GM18498 (cell line): ENCODE results near the gene GIGYF2.
"Not testable (repeated sequence)": the region's sequence is repeated elsewhere in the genome, so short reads cannot be mapped to it uniquely, and the experiment has no call there.

Experiments used
- ATAC-seq: cut with Tn5 transposase; IDR thresholded peaks from one replicate; pipeline ENCODE4 v1.9.1; 2021; ENCODE audit warnings: mild to moderate bottlenecking, moderate library complexity; ENCODE audit not compliant: unreplicated experiment

GIGYF2 gene, protein sequence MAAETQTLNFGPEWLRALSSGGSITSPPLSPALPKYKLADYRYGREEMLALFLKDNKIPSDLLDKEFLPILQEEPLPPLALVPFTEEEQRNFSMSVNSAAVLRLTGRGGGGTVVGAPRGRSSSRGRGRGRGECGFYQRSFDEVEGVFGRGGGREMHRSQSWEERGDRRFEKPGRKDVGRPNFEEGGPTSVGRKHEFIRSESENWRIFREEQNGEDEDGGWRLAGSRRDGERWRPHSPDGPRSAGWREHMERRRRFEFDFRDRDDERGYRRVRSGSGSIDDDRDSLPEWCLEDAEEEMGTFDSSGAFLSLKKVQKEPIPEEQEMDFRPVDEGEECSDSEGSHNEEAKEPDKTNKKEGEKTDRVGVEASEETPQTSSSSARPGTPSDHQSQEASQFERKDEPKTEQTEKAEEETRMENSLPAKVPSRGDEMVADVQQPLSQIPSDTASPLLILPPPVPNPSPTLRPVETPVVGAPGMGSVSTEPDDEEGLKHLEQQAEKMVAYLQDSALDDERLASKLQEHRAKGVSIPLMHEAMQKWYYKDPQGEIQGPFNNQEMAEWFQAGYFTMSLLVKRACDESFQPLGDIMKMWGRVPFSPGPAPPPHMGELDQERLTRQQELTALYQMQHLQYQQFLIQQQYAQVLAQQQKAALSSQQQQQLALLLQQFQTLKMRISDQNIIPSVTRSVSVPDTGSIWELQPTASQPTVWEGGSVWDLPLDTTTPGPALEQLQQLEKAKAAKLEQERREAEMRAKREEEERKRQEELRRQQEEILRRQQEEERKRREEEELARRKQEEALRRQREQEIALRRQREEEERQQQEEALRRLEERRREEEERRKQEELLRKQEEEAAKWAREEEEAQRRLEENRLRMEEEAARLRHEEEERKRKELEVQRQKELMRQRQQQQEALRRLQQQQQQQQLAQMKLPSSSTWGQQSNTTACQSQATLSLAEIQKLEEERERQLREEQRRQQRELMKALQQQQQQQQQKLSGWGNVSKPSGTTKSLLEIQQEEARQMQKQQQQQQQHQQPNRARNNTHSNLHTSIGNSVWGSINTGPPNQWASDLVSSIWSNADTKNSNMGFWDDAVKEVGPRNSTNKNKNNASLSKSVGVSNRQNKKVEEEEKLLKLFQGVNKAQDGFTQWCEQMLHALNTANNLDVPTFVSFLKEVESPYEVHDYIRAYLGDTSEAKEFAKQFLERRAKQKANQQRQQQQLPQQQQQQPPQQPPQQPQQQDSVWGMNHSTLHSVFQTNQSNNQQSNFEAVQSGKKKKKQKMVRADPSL (N-terminal part only)

DNA sequence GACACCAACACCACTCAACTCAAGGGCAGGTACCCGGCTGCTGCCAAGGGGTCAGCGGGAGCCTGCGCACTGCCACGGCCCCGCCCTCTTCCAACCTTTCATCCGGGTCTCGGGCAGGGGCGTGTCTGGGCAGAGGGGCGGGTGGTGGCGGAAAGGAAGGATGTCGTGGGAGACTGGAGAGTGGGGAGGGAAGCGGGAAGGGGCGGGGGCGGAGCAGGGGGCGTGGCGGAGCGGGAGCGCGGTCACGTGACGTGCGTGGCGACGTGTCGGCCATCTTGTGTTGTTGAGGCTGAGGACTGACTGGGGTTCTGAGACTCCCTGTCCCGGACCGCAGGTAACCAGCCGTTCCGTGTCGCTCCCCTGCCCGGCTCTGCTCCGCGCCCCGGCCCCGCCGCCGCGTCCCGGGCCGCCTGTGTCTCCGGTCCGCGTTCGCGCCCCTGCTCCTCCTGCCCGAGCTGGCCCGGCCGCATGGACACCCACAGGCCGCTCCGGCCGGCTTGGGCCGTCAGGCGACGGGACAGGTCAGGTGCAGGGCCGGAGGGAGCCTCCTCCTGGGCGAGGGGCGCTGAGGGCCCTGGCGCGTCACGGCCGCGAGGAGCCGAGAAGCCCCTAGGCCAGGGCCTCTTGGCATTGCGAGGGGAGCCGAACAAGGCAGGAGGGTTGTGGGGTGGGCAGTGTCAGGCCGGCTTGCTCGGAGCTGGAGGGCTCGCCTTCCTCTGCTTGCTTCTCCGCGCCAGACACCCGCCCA, at the start of gene GIGYF2:
TSS of gene GIGYF2 (plus strand) at position 273 of the 748 bp plus-strand sequence. CDS start 37,867 bp downstream, outside the sequence.
- ATAC-seq, result peak; percentile 81

DNA sequence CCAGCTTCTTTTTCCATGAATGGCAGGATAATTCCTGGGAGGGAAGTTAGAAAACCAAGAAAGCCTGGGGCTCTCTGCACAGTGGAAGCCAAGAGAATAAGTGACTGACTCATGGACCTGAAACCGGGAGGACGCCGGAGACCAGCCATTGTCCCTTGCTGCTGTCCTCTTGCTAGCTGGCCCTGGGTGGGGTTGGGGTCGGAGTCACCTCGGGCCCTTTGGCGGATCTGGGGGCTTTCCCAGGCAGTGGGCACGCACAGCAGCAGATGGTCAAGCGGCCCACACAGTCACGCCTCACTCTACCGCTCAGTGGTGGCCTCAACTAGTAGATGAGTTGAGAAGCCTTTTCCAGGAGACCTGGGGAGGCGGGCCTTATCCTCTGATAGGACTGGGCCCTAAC, 48.1 kb upstream of the GIGYF2 start:
- no peak for ATAC-seq

DNA sequence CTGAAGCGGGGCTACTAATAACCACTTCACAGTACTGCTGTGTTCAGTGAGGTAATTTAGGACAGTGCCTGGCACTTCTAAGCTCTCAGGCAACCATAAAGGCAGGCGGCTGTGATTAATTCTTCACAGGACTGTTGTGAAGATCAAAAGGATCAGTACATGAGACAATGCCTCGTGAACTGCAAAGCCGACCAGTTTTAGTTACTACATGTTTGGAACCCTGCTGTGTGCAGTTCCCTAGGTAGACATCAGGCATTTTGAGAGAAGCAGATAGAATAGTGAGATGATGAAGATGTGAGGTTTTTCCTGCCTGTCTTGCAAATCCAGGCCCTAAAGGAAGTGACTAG, 44.7 kb upstream of the GIGYF2 start:
- no peak for ATAC-seq

DNA sequence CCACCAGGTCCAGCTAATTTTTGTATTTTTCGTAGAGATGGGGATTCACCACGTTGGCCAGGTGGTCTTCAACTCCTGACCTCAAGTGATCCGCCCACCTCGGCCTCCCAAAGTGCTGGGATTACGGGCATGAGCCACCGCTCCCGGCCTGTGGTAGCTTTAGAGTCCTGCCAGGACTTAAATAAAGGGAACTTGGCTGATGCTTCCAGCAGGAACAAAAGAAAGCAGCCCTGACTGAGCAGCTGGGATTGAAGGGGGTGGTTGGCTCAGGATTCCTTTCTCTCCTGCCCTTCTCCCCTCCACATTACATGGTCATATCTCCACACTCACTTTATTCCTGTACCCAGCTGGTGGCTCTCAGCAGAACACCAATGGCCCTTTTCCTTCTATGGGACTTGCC, 43.7 kb upstream of the GIGYF2 start:
- ATAC-seq, result no peak

DNA sequence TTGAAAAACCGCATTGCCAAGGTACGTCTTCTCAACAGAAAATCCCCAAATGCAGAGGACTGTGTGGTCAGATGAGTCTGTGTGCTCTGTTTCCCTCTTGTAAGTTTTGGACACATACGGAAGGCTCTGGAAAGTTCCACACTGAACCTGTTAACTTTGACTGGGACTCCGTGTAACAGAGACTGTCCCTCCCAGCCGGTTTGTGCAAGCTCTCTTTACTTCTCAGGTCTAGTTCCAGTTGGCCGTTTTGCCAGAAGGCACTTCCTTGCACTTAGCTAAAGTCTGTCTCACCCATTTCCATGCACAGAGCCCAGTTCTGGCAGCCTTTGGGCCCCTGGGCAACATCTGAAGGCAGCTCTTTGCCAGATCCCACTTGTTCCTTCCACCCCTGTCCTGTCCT, 41.7 kb upstream of the GIGYF2 start:
- ATAC-seq, result no peak

DNA sequence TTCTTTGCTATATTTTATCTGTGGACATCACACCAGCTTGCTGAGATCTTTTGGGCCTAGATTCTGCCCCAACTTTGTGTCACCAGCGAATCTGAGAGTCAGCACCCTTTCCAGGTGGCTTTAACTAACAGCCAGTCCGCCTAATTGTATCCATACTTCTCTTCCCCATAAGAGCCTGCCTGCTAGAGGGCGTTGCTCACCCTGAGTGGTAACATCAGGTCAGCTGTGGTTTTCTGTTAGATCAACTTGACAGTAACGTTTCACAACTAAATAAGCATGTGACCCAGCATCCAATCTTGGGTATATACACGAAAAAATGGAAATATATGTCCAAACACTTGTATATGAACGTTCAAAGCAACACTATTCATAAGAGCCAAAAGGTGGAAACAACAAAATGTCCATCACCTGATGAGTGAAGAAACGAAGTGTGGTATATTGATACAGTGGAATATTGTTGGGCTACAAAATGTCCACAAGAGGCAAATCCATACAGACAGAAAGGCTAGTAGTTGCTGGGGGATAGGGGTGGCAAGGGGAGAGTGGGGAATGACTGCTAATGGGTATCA, 38.8 kb upstream of the GIGYF2 start:
- ATAC-seq, result no peak

DNA sequence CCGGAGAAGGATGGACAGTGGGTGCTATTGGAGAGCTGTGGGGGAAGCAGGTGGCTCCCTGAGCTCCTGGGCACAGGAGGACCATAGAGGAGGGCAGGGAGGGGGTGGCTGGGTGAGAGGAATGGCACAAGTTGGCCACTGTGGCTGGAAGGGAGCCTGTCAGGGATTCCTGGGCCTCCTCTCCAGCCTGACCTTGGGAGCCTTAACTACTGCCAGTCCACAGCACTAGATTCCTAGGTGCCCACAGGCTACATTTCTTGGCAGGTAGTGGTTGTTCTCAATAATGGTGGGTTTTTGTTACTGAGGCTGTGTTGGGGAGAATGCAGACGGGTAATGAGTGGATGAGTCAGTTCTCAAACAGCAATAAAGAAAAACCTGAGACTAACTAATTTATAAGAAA, 37.8 kb upstream of the GIGYF2 start:
- ATAC-seq, result no peak

DNA sequence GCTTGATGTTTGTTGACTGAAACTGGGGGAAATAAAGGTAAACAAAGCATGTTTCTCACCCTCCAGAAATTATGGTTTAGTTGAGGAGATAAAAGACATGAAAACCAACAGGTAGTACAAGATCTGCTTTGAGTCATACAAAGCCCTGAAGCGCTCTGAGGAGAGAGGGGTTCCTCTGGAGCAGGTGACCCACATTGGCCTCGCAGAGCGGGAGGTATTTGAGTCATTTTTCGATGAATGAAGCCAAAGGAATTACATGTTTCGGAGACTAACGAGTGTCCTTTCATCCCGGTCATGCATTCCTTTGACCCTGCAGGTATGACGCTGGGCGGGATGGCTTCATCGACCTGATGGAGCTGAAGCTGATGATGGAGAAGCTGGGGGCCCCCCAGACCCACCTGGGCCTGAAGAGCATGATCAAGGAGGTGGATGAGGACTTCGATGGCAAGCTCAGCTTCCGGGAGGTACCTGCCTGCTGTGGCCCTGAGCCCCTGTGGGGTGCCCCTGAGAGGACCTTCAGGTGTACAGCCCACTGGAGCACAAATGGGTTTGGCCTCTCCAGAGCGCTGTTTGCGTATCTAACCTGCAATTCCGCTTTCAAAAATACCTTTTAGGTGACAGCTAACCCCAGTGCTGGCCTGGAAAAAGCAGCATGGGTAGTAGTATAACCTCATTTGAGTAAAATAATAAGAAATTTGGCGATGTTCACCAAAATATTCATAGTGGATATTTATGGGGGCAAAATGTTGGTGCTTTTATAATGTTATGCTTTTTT, 34.5 kb upstream of the GIGYF2 start:
- no peak for ATAC-seq

DNA sequence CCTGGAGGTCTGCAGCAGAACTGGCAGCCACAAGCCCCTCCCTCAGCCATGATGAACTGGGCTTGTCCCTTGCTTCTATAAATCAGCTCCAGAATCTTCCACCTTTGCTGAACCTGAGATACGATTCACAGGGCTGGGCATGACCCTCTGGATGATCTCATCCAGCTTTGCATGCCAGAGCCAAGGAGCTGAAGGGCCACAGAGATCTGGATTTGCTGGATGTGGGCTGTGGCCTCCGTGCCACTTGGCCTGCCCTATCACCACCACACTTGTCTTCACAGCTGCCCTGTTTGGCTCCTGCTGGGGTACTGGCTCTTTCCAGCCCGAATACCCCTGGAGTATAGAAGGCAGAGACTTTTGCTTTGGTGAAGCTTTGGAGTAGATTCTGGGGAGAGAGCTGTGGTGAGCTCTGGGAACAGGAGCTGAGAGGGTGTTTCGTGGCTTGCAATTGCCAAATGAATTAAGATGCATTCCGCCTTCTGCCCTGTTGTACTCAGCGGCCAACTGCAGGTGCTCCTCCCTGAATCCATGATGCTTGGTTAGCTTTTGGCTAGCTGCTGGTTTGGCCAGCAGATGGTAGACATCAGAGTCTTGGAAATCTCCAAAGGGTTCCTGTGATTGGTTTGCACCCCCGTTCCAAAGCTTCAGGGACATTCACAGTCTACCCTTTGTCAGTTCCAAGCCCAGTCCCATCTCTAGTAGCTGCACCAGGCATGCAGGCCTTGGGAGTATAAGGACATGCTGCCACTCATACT, 30.9 kb upstream of the GIGYF2 start:
- no peak for ATAC-seq

DNA sequence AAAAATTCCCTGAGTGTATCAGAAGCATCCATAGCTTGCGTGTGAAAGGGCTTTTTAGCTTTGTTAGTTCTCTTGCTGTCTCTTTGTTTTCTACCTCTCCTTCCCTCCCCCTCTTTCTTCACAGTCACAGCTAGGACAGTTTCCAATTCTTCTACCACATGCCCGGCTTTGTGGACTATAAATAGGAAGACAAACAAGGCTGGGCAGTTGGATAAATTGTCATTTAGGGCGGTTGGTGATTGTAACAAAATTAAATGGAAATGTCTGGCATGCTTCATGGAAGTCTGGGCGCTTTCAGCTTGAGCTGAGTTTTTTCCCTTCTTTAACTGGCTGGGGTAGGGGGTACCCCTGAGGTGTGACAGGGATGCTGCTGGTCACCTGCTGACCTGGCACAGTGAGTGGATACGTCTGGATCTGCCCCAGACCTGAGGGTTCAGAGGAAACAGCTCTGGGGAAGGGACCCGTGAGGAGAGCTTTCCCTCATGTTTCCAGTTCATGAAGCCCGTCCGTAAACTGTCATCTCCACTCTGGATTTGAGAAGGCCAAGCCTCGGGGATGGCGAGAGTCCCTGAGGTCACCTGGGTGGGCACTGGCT, 29.0 kb upstream of the GIGYF2 start:
- no peak for ATAC-seq

DNA sequence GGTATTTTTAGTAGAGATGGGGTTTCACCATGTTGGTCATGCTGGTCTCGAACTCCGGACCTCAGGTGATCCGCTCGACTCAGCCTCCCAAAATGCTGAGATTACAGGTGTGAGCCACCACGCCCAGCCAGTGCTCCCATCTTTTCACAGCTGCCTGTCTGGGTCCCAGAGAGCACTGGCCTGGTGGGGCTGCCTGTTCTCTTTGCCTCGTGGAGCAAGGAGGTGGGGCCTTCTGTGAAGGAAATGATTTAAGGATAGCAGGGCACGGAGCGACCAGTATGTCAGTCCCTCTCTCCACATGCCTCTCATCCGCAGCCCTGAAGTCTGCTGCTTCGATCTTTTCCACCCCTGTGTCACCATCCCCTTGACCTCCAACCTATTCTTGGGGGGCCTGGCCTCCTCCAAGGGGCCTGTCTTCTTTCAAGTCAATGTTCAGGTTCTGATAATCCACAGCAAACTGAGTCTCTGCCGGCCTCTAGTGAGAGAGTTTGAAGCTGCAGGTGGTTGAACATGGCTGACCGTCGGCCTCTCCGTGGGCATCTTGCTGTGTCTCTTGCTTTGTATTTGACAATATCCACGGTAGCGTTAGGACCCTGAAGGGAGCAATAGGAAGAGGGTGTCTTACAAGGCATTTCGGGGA, 28.2 kb upstream of the GIGYF2 start:
- no peak for ATAC-seq

DNA sequence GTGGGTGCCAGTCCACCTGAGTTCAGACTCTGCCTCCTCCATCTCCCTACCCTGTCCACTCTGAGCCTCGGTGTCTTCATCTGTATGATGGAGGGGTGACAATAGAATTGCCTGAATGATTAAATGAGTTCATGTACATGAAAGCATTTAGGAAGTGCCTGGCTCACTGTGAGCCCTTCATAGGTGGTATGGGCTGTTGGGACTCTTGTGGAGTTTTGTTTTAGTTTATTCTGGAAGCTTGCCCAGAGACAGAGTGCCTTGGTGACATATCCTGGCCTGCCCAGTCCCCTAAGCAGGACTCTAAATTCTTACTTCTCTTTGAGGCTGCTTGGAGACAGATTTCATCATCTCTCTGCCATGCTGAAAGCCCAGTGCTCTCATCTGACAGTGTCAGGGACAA, 24.5 kb upstream of the GIGYF2 start:
- ATAC-seq, result no peak

DNA sequence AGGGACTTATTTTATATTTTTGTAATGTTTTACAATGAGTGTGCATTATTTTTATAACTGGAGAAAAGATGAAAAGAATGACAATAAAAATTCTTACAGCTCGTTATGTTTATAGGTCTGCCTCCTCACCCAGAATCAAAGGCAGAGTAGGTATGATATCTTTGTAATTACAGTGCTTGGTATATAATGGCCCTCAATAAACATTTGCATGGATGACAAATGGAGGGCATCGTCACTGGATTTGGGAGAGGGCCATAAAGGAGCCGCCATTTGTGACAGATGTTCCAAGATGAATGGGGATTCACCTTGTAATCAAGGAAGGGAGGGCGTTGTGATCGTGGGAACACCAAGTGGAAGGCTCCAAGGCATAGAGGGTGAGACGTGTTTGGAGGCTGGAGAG, 22.6 kb upstream of the GIGYF2 start:
- ATAC-seq, result no peak

DNA sequence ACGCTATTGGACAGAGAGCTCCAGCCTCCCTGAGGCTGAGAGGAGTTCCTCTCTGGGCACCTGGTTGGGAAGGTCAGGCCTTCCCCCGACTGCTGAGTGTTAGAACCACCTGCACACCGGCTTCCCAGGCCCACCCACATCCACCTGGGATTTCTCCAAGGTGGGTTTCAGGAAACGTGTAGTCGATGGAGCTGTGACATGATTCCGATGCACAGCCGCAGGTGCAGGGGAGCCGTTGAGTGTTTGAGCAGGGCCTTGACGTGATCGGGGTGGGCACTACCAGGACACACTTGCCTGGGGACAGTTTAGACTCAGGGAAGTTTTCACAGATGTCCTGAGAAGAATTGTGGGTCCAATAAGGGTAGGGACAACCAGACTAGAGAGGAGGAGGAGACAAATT, 21.8 kb upstream of the GIGYF2 start:
- no peak for ATAC-seq

DNA sequence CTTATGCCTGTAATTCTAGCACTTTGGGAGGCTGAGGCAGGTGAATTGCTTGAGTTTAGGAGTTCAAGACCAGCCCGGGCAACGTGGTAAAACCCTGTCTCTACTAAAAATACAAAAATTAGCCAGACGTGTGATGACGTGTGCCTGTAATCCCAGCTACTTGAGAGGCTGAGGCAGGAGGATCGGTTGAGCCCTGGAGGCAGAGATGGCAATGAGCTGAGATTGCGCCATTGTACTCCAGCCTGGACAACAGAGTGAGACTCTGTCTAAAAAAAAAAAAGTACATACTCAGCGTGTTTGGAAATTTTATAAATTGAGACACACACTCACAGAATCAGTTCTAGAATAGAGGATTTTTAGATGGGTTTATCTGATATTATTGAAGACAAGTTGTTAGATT, 17.1 kb upstream of the GIGYF2 start:
- no peak for ATAC-seq

DNA sequence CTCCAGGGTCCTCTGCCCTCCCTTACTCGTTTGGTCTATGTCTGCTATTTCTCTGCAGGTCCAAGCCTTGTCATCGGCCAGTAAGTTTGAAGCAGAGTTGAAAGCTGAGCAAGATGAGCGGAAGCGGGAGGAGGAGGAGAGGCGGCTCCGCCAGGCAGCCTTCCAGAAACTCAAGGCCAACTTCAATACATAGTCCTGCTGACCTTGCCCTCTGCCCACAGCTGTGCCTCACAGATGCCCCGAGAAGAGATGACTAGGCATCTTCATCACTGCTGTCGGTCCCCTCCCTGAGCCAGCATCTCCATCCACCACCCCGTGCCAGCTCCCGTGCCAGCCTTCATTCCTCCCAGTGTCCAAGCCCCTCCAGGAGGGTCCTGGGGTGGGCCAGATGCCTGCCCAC, 15.6 kb upstream of the GIGYF2 start:
- ATAC-seq, result no peak

DNA sequence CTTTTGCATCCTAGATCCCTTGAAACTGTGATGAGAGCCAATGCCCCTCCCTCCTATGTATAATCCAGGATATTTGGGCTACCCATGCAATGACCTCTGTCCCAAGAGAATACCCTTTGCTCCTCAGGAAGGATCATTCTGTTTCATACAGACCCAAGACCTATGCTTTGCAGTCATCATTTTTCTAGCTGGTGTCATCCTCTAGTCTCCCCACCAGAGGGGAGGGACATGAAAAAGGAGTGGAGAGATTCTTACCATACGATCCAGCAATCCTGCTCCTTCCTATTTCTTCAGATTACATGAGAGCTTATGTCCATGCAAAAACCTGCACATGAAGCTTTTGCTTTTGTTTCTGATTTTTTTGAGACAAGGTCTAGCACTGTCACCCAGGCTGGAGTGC, 13.8 kb upstream of the GIGYF2 start:
- ATAC-seq, result no peak

DNA sequence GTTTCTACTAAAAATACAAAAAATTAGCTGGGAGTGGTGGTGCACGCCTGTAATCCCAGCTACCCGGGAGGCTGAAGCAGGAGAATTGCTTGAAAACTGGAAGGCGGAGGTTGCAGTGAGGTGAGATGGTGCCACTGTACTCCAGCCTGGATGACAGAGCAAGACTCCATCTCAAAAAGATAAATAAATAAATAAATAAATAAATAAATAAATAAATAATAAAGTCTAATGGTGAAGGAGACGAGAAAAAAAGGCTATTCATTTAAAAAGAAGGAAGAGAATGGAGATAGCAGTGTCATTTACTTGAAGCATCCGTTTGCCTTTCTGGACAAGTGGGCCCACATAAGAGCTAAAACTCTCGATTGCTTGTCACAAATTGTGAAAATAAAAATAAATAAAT, 11.7 kb upstream of the GIGYF2 start:
- ATAC-seq, result not testable (repeated sequence)
